Measurements from ENCODE around the gene C16orf90.

GRCh38 chr16:3503523-3503922, 8.2 kb upstream of the C16orf90 start:
- TF ChIP-seq, protein P1, sequence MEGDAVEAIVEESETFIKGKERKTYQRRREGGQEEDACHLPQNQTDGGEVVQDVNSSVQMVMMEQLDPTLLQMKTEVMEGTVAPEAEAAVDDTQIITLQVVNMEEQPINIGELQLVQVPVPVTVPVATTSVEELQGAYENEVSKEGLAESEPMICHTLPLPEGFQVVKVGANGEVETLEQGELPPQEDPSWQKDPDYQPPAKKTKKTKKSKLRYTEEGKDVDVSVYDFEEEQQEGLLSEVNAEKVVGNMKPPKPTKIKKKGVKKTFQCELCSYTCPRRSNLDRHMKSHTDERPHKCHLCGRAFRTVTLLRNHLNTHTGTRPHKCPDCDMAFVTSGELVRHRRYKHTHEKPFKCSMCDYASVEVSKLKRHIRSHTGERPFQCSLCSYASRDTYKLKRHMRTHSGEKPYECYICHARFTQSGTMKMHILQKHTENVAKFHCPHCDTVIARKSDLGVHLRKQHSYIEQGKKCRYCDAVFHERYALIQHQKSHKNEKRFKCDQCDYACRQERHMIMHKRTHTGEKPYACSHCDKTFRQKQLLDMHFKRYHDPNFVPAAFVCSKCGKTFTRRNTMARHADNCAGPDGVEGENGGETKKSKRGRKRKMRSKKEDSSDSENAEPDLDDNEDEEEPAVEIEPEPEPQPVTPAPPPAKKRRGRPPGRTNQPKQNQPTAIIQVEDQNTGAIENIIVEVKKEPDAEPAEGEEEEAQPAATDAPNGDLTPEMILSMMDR (IDR thresholded peaks at IDR 0.05) = no peak
- TF ChIP-seq NFIC (IDR thresholded peaks at IDR 0.05; ENCODE audit: borderline replicate concordance) (no peak), TEAD4 (IDR thresholded peaks at IDR 0.05; ENCODE audit: borderline replicate concordance, insufficient read depth) (no peak), JUND (IDR thresholded peaks at IDR 0.05) (no peak), EZH2phosphoT487 (IDR thresholded peaks at IDR 0.05; ENCODE audit: borderline replicate concordance, low read depth) (no peak), TCF12 (IDR thresholded peaks at IDR 0.05) (no peak), GATA2 (CRISPR knock-in tag; IDR thresholded peaks at IDR 0.05) (no peak)

All from SK-N-SH (cell line).